HCT116 (cell line): Measurements from ENCODE around the gene SCN3A. TPM values are rescaled to one million over a fixed set of nuclear protein-coding genes. Genes with fewer than 3 reads are reported as not detected.

ENCODE experiments used
- ATAC-seq: fragments of 200-7000 bp; cut with Tn5 transposase; 2 replicates; pipeline ENCODE4 v1.9.1; 2020; ENCODE audit warnings: mild to moderate bottlenecking, moderate library complexity
- BruUV-seq: library from RNA; stranded (reverse); fragments of 400-500 nt; replicated peaks from 2 replicates; lab custom pipeline; 2021; lab: Mats Ljungman, UMichigan
- CTCF ChIA-PET: fragments of 300-600 bp; sonication (Branson Sonifier 250); formaldehyde crosslinking; loops from one replicate; lab custom pipeline; 2021; ENCODE audit warnings: antibody characterized with exemption; lab: Charles Lee
- POLR2A ChIA-PET: fragments of 300-600, 350-600 bp; sonication (Branson Sonifier 250); formaldehyde crosslinking; loops from one replicate; lab custom pipeline; 2021; ENCODE audit warnings: antibody characterized with exemption; lab: Charles Lee
- RAD21 ChIA-PET, 2 experiments: fragments of 300-600 bp; sonication (Branson Sonifier 250); formaldehyde crosslinking; loops; one replicate each; lab custom pipeline; 2023; ENCODE audit warnings: low total read pairs in 2 of 2; ENCODE audit not compliant: uncharacterized antibody in 2 of 2, unreplicated experiment in 2 of 2, low non-redundant PET in 1 of 2; lab: Charles Lee
- DNase-seq: peaks from one replicate; pipeline ENCODE4 v3.0.0-alpha.2; 2010; ENCODE audit warnings: low read depth, low spot score
- H2AFZ ChIP-seq: fragments of 200-600 bp; shearing (Covaris generic), sonication (generic); 2 replicates; pipeline ENCODE4 v1.6.1; 2017; ENCODE audit warnings: low read depth, mixed run types, mixed read lengths, antibody characterized with exemption, low read length; ENCODE audit not compliant: poor library complexity, severe bottlenecking
- H3K27ac ChIP-seq: 2 replicates; pipeline ENCODE4 v1.5.1; 2012; ENCODE audit warnings: low read depth, low read length
- H3K27me3 ChIP-seq: fragments of 200-600 bp; sonication (generic); 2 replicates; pipeline ENCODE4 v1.6.1; 2016; ENCODE audit warnings: mixed run types, low read length, mixed read lengths; ENCODE audit not compliant: insufficient read depth
- H3K36me3 ChIP-seq, 2 experiments: fragments of 200-500 bp in 1 of 2; fragments of 200-600 bp in 1 of 2; sonication (Bioruptor generic) in 1 of 2; sonication (generic) in 1 of 2; 2 replicates each; pipeline versions ENCODE4 v1.5.1 to v1.6.1; 2014 to 2016; ENCODE audit warnings: low read length in 2 of 2, inconsistent platforms in 1 of 2, mixed read lengths in 1 of 2, mixed run types in 1 of 2; ENCODE audit not compliant: insufficient read depth in 2 of 2, control insufficient read depth in 1 of 2
- H3K4me1 ChIP-seq, 2 experiments: fragments of 200-600 bp in 1 of 2; sonication (generic) in 1 of 2; 2 replicates each; pipeline versions ENCODE4 v1.5.1 to v1.6.1; 2012 to 2017; ENCODE audit warnings: low read length in 2 of 2, inconsistent platforms in 1 of 2, mild to moderate bottlenecking in 1 of 2, mixed read lengths in 1 of 2, mixed run types in 1 of 2, moderate library complexity in 1 of 2; ENCODE audit not compliant: insufficient read depth in 2 of 2, control insufficient read depth in 1 of 2
- H3K4me2 ChIP-seq: fragments of 200-600 bp; sonication (generic); 2 replicates; pipeline ENCODE4 v1.6.1; 2017; ENCODE audit warnings: mixed run types, low read length, mixed read lengths
- H3K4me3 ChIP-seq, 2 experiments: fragments of 200-600 bp in 1 of 2; sonication (generic) in 1 of 2; replicated peaks in 1 of 2; 2 replicates each; pipeline ENCODE4 v1.5.1; 2011 to 2016; ENCODE audit warnings: low read length in 2 of 2, control low read depth in 1 of 2, low read depth in 1 of 2, mild to moderate bottlenecking in 1 of 2, mixed read lengths in 1 of 2, mixed run types in 1 of 2
- H3K79me2 ChIP-seq: fragments of 200-600 bp; sonication (generic); 2 replicates; pipeline ENCODE4 v1.6.1; 2017; ENCODE audit warnings: mild to moderate bottlenecking, mixed run types, low read length, moderate library complexity, mixed read lengths; ENCODE audit not compliant: insufficient read depth
- H3K9ac ChIP-seq: fragments of 200-600 bp; sonication (generic); 2 replicates; pipeline ENCODE4 v1.6.1; 2016; ENCODE audit warnings: low read length, mixed read lengths
- H3K9me2 ChIP-seq: fragments of 200-600 bp; sonication (generic), shearing (Covaris generic); 2 replicates; pipeline ENCODE4 v1.6.1; 2017; ENCODE audit warnings: mixed run types, mild to moderate bottlenecking, moderate library complexity; ENCODE audit not compliant: insufficient read depth
- H3K9me3 ChIP-seq, 2 experiments: fragments of 200-500 bp in 1 of 2; fragments of 200-600 bp in 1 of 2; sonication (Bioruptor generic) in 1 of 2; sonication (generic) in 1 of 2; 2 replicates each; pipeline ENCODE4 v1.6.1; 2014 to 2017; ENCODE audit warnings: low read length in 2 of 2, mixed read lengths in 2 of 2, inconsistent platforms in 1 of 2, low read depth in 1 of 2, mild to moderate bottlenecking in 1 of 2, mixed run types in 1 of 2, moderate library complexity in 1 of 2; ENCODE audit not compliant: control insufficient read depth in 1 of 2, insufficient read depth in 1 of 2
- H4K20me1 ChIP-seq: fragments of 200-600 bp; sonication (generic), shearing (Covaris generic); 2 replicates; pipeline ENCODE4 v1.6.1; 2017; ENCODE audit warnings: mixed run types, mild to moderate bottlenecking, moderate library complexity; ENCODE audit not compliant: insufficient read depth
- CEBPB ChIP-seq: IDR thresholded peaks from 2 replicates; pipeline ENCODE4 v1.6.1; 2012; ENCODE audit warnings: low read depth
- MAX ChIP-seq: IDR thresholded peaks from 2 replicates; pipeline ENCODE4 v1.6.1; 2012
- POLR2AphosphoS5 ChIP-seq: IDR thresholded peaks from 2 replicates; pipeline ENCODE4 v1.6.1; 2011; ENCODE audit warnings: mild to moderate bottlenecking, low read depth, low read length, moderate library complexity
- RAD21 ChIP-seq: IDR thresholded peaks from 2 replicates; pipeline ENCODE4 v1.6.1; 2012; ENCODE audit warnings: low read depth, mild to moderate bottlenecking
- REST ChIP-seq: IDR thresholded peaks from 2 replicates; pipeline ENCODE4 v1.6.1; 2012; ENCODE audit warnings: low read depth
- SIN3A ChIP-seq: IDR thresholded peaks from 2 replicates; pipeline ENCODE4 v1.6.1; 2012; ENCODE audit warnings: low read depth
- SRF ChIP-seq: IDR thresholded peaks from 2 replicates; pipeline ENCODE4 v1.6.1; 2012; ENCODE audit warnings: low read depth
- YY1 ChIP-seq: IDR thresholded peaks from 2 replicates; pipeline ENCODE4 v1.6.1; 2011; ENCODE audit warnings: low read length, low read depth, moderate library complexity, mild to moderate bottlenecking; ENCODE audit not compliant: insufficient replicate concordance; ENCODE audit errors: extremely low read depth
- ZFX ChIP-seq: fragments of 450-650 bp; IDR thresholded peaks from 2 replicates; pipeline ENCODE4 v1.6.1; 2017
- intact Hi-C: fragments of 100-400 bp; cut with micrococcal nuclease; formaldehyde crosslinking; loops from 2 replicates; pipeline ENCODE4 v1.10.0; 2022
- total RNA-seq: library from RNA; stranded (reverse); gene quantifications from one replicate; pipeline ENCODE4 v1.2.1, GENCODE V29; 2021; ENCODE audit not compliant: unreplicated experiment
- TF ChIP-seq, protein P1 (sequence below): IDR thresholded peaks from 2 replicates; pipeline ENCODE4 v1.6.1; 2012
- TF ChIP-seq, protein P2 (sequence below), 3 experiments: fragments of 200-600 bp in 1 of 3; sonication (generic) in 1 of 3; IDR thresholded peaks in 2 of 3; conservative IDR thresholded peaks in 1 of 3; 2 replicates each; pipeline ENCODE4 v1.5.1; 2012 to 2017; ENCODE audit warnings: low read depth in 2 of 3, low read length in 2 of 3, antibody characterized with exemption in 1 of 3, borderline replicate concordance in 1 of 3, control low read depth in 1 of 3, mild to moderate bottlenecking in 1 of 3, mixed read lengths in 1 of 3, mixed run types in 1 of 3, moderate library complexity in 1 of 3; ENCODE audit not compliant: insufficient read depth in 1 of 3

The SCN3A gene
- total RNA-seq, 1 experiment from 2014 or later, result not detected

GRCh38 chr2:165237056-165237455 lies 33.2 kb upstream of the SCN3A start (continued):
- TF ChIP-seq, protein P1, sequence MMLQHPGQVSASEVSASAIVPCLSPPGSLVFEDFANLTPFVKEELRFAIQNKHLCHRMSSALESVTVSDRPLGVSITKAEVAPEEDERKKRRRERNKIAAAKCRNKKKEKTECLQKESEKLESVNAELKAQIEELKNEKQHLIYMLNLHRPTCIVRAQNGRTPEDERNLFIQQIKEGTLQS, result no peak
- TF ChIP-seq SIN3A (no peak), YY1 (no peak), MAX (no peak), SRF (no peak), CEBPB (no peak), POLR2AphosphoS5 (no peak)
- TF ChIP-seq, protein P2, sequence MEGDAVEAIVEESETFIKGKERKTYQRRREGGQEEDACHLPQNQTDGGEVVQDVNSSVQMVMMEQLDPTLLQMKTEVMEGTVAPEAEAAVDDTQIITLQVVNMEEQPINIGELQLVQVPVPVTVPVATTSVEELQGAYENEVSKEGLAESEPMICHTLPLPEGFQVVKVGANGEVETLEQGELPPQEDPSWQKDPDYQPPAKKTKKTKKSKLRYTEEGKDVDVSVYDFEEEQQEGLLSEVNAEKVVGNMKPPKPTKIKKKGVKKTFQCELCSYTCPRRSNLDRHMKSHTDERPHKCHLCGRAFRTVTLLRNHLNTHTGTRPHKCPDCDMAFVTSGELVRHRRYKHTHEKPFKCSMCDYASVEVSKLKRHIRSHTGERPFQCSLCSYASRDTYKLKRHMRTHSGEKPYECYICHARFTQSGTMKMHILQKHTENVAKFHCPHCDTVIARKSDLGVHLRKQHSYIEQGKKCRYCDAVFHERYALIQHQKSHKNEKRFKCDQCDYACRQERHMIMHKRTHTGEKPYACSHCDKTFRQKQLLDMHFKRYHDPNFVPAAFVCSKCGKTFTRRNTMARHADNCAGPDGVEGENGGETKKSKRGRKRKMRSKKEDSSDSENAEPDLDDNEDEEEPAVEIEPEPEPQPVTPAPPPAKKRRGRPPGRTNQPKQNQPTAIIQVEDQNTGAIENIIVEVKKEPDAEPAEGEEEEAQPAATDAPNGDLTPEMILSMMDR (IDR thresholded peaks at IDR 0.05 in 2 of 3, conservative IDR thresholded peaks at IDR 0.05 in 1 of 3; ENCODE audit: borderline replicate concordance in 1 of 3, insufficient read depth in 1 of 3, low read depth in 2 of 3, low read length in 2 of 3), result no peak

- Histone ChIP-seq H3K4me3 (no peak overlapping the region), H3K4me2 (no peak overlapping the region), H3K27ac (no peak overlapping the region), H2AFZ (no peak overlapping the region), H3K36me3 (no peaks in the 10 kb centered on the region), H3K9me3 (no peaks in the 10 kb centered on the region), H3K9ac (no peak overlapping the region), H3K9me2 (no peaks in the 10 kb centered on the region), H3K4me1 (no peaks in the 10 kb centered on the region), H4K20me1 (no peaks in the 10 kb centered on the region), H3K27me3 (peaks cover 3% of the 10 kb centered on the region; the same call in 1 of the 2 replicates), H3K79me2 (no peaks in the 10 kb centered on the region)
- DNase-seq (no peak), ATAC-seq (no peak)
- no TSS peak for BruUV-seq
- POLR2A ChIA-PET, result no interaction called here
- TF ChIP-seq RAD21 (no peak), SRF (no peak), REST (no peak), CEBPB (no peak), ZFX (no peak)
- intact Hi-C loops, result no loop called here
- RAD21 ChIA-PET, result no interaction called here
- CTCF ChIA-PET, result no interaction called here
These were observed 23.7 kb upstream of the SCN3A start for GRCh38 chr2:165227571-165227970.
